ENCODE results near the gene TEX44. TPM values are rescaled to one million over a fixed set of nuclear protein-coding genes. Genes with fewer than 3 reads are reported as not detected.

Gene TEX44
- total and polyA plus RNA-seq, 2 of the 13 experiments (the other 11 are each of a cell fraction or from before 2014, with no cell fraction given): not detected

DNA sequence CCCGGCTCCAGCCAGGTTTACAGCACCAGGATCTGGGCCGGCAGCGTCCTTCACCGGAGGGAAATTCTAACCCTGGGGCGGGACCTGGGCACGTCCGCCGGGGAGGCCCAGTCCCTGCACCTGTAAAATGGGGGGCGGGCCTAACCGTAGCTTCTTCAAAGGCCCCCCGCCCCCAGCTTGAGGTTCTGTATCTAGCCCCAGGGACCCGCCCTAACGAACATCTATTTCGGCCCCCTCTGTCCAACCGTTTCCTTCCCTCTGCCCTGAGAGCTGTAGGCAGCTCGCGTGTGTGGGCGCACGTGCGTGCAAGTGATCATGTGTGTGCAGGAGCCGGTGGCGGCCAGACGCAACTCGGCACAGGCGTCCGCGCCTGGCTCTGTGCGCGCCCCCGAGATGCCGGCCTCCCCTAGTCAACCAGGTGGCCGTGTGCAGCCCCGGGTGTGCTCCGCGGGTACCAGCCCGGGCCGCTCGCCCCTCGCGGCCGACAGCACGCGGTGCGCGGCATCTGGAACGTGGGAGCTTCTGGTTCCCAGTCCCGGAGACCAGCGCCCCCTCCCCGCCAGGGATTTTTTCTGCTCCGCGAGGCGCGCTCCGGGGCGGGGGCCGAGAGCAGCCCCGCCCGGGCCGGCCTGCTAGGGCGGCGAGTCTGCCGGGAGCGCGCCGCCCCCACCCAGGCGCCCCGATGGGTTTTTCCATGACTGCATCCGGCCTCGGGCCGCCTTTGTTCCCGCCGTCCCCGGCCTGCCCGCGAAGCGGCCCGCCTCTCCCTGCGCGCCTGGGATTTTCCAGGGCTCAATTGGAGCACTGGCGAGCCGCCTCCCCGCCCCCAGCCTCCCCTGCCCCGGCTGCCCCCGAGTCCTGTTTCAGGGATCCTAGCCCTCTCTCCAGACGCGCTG is 21.2 kb downstream of the TEX44 start (continued):
- TF ChIP-seq LCORL (IDR thresholded peaks at IDR 0.05) (no peak), LCORL (CRISPR knock-in tag; IDR thresholded peaks at IDR 0.05) (peak; percentile 78), DPF2 (CRISPR knock-in tag; IDR thresholded peaks at IDR 0.05; ENCODE audit: borderline replicate concordance, low read depth) (0 out of 2 replicates have a peak, but pooled peaks have one; percentile 36), ZNF510 (CRISPR knock-in tag; IDR thresholded peaks at IDR 0.05; ENCODE audit: low read depth) (peak; percentile 92; the same call in 1 of the 2 replicates), ZKSCAN1 (IDR thresholded peaks at IDR 0.05; ENCODE audit: low read length) (no peak), KMT2B (CRISPR knock-in tag; IDR thresholded peaks at IDR 0.05) (peak; percentile 45), ADNP (CRISPR knock-in tag; IDR thresholded peaks at IDR 0.05) (no peak), DNMT3B (CRISPR knock-in tag; conservative IDR thresholded peaks at IDR 0.05) (no peak), ZNF431 (CRISPR knock-in tag; IDR thresholded peaks at IDR 0.05; ENCODE audit: borderline replicate concordance, low read depth) (peak; percentile 78), ZNF709 (CRISPR knock-in tag; IDR thresholded peaks at IDR 0.05) (peak; percentile 97)
- TF ChIP-seq, protein P1, sequence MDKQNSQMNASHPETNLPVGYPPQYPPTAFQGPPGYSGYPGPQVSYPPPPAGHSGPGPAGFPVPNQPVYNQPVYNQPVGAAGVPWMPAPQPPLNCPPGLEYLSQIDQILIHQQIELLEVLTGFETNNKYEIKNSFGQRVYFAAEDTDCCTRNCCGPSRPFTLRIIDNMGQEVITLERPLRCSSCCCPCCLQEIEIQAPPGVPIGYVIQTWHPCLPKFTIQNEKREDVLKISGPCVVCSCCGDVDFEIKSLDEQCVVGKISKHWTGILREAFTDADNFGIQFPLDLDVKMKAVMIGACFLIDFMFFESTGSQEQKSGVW (CRISPR knock-in tag; IDR thresholded peaks at IDR 0.05; ENCODE audit: borderline replicate concordance): no peak
- TF ChIP-seq, protein P2, sequence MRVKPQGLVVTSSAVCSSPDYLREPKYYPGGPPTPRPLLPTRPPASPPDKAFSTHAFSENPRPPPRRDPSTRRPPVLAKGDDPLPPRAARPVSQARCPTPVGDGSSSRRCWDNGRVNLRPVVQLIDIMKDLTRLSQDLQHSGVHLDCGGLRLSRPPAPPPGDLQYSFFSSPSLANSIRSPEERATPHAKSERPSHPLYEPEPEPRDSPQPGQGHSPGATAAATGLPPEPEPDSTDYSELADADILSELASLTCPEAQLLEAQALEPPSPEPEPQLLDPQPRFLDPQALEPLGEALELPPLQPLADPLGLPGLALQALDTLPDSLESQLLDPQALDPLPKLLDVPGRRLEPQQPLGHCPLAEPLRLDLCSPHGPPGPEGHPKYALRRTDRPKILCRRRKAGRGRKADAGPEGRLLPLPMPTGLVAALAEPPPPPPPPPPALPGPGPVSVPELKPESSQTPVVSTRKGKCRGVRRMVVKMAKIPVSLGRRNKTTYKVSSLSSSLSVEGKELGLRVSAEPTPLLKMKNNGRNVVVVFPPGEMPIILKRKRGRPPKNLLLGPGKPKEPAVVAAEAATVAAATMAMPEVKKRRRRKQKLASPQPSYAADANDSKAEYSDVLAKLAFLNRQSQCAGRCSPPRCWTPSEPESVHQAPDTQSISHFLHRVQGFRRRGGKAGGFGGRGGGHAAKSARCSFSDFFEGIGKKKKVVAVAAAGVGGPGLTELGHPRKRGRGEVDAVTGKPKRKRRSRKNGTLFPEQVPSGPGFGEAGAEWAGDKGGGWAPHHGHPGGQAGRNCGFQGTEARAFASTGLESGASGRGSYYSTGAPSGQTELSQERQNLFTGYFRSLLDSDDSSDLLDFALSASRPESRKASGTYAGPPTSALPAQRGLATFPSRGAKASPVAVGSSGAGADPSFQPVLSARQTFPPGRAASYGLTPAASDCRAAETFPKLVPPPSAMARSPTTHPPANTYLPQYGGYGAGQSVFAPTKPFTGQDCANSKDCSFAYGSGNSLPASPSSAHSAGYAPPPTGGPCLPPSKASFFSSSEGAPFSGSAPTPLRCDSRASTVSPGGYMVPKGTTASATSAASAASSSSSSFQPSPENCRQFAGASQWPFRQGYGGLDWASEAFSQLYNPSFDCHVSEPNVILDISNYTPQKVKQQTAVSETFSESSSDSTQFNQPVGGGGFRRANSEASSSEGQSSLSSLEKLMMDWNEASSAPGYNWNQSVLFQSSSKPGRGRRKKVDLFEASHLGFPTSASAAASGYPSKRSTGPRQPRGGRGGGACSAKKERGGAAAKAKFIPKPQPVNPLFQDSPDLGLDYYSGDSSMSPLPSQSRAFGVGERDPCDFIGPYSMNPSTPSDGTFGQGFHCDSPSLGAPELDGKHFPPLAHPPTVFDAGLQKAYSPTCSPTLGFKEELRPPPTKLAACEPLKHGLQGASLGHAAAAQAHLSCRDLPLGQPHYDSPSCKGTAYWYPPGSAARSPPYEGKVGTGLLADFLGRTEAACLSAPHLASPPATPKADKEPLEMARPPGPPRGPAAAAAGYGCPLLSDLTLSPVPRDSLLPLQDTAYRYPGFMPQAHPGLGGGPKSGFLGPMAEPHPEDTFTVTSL (CRISPR knock-in tag; IDR thresholded peaks at IDR 0.05; ENCODE audit: borderline replicate concordance): peak; percentile 65; the same call in 1 of the 2 replicates
- TF ChIP-seq, protein P3, sequence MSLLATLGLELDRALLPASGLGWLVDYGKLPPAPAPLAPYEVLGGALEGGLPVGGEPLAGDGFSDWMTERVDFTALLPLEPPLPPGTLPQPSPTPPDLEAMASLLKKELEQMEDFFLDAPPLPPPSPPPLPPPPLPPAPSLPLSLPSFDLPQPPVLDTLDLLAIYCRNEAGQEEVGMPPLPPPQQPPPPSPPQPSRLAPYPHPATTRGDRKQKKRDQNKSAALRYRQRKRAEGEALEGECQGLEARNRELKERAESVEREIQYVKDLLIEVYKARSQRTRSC (CRISPR knock-in tag; IDR thresholded peaks at IDR 0.05; ENCODE audit: low read depth): 0 out of 2 replicates have a peak, but pooled peaks have one; percentile 66
- TF ChIP-seq, protein P4, sequence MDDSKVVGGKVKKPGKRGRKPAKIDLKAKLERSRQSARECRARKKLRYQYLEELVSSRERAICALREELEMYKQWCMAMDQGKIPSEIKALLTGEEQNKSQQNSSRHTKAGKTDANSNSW (CRISPR knock-in tag; IDR thresholded peaks at IDR 0.05; ENCODE audit: borderline replicate concordance): 0 out of 2 replicates have a peak, but pooled peaks have one; percentile 34
